Ovary (tissue), 9 donors: ENCODE data around the gene LUC7L3. TPM values are rescaled to one million over a fixed set of nuclear protein-coding genes. Genes with fewer than 3 reads are reported as not detected.

Experiments
- DNase-seq, 5 donors: peaks; one replicate each; pipeline ENCODE4 v3.0.0-alpha.2; 2019 to 2020
- H3K27ac ChIP-seq, 2 donors: fragments of 200-600 bp; one replicate each; pipeline versions ENCODE4 v1.5.1 to v1.8.0; 2019 to 2022
- H3K27me3 ChIP-seq: fragments of 200-600 bp; one replicate; pipeline ENCODE4 v1.8.0; 2022
- H3K36me3 ChIP-seq: fragments of 200-600 bp; sonication (generic); one replicate; pipeline ENCODE4 v1.5.1; 2019
- H3K4me1 ChIP-seq: one replicate; pipeline ENCODE4 v1.8.1; 2013; ENCODE audit warnings: mild to moderate bottlenecking, moderate library complexity; ENCODE audit not compliant: insufficient read depth
- H3K4me3 ChIP-seq: fragments of 200-600 bp; sonication (generic); one replicate; pipeline ENCODE4 v1.5.1; 2017
- H3K9me3 ChIP-seq, 2 donors: fragments of 200-600 bp in 1 of 2; sonication (generic) in 1 of 2; one replicate each; pipeline versions ENCODE4 v1.5.1 to v1.8.1; 2013 to 2019; ENCODE audit warnings: mild to moderate bottlenecking in 1 of 2, moderate library complexity in 1 of 2
- CTCF ChIP-seq, 3 donors: fragments of 450-650 bp in 2 of 3; fragments of 200-600 bp in 1 of 3; IDR thresholded peaks; one replicate each; pipeline versions ENCODE4 v1.5.1 to v1.8.0; 2016 to 2022; ENCODE audit warnings: antibody characterized with exemption in 3 of 3, mild to moderate bottlenecking in 1 of 3
- EP300 ChIP-seq: sonication (generic); formaldehyde crosslinking; IDR thresholded peaks from one replicate; pipeline ENCODE4 v1.6.1; 2017; ENCODE audit warnings: antibody characterized with exemption
- POLR2A ChIP-seq: fragments of 450-650 bp; IDR thresholded peaks from one replicate; pipeline ENCODE4 v1.6.1; 2017; ENCODE audit warnings: antibody characterized with exemption, mild to moderate bottlenecking, moderate library complexity
- WGBS, 3 donors: extraction: QIAGEN DNeasy Blood & Tissue Kit in 1 of 3; methylation state at CpG; one replicate each; pipeline versions ENCODE4 v1.1.5 to v1.1.7; 2013 to 2017; 5-methylcytosine and 5-hydroxymethylcytosine counted together
- intact Hi-C, 4 donors: fragments of 100-400 bp; cut with DNase I; formaldehyde crosslinking; loops; one replicate each; pipeline versions ENCODE4 v1.11.0 to v1.15.1; 2022 to 2023
- polyA plus RNA-seq, 2 donors: library from polyadenylated mRNA; stranded (reverse); fragments of 200-250 nt in 1 of 2; fragments of 350-450 nt in 1 of 2; fragmentation: Illumina TruSeq in 1 of 2; extraction: RNeasy Lipid Tissue Mini Kit (QIAGEN cat#74804) in 1 of 2; gene quantifications; one replicate each; pipeline ENCODE4 v1.2.3, GENCODE V29; 2013 to 2014
- total RNA-seq, 7 donors: library from RNA; depleted of rRNA in 2 of 7; stranded (reverse); fragments of >200 nt in 2 of 7; fragmentation: NEBNext Ultra II Directional in 3 of 7; extraction: Animal tissue kit (Norgen Biotek cat#: 25700) in 3 of 7; gene quantifications; one replicate each; pipeline versions ENCODE4 v1.1.0 to v1.2.4, GENCODE V29; 2016 to 2023
- donor health status: DM: no; HTN: no; CAD: no; lungs with moderate emphysema.
- donor health status: DM: no; HTN: no; CAD: no.
- donor health status: Bipolar disorder and iron deficiency.
- donor health status: DM: yes; HTN: yes; CAD: no.
- donor health status: DM: no; HTN: no; CAD: no.
- donor health status: DM: yes; HTN: yes; CAD: no.

Gene LUC7L3
- total and polyA plus RNA-seq, 9 donors, result 96.5 to 172 (median 139) TPM

- 76 to 85% (median 76%) methylated on average over 7 of the region's 7 CpGs for WGBS, 3 donors
- no peak overlapping the region for H3K27ac ChIP-seq
- H3K9me3 ChIP-seq, result no peaks in the 10 kb centered on the region
- no peak overlapping the region for H3K4me3 ChIP-seq
- no peaks in the 10 kb centered on the region for H3K36me3 ChIP-seq
- no peak for TF ChIP-seq EP300
- no peak for TF ChIP-seq CTCF (IDR thresholded peaks at IDR 0.05)
- TF ChIP-seq POLR2A, result no peak
- peak in 1 of 5 donors; percentile 10 for DNase-seq
- H3K4me1 ChIP-seq, result no peaks in the 10 kb centered on the region
- intact Hi-C loops, result no loop called here
- H3K27me3 ChIP-seq, result no peaks in the 10 kb centered on the region
These were observed 49.0 kb downstream of the LUC7L3 start for GRCh38 chr17:50768346-50768761.

- Histone ChIP-seq H3K4me1 (no peaks in the 10 kb centered on the region), H3K4me3 (no peak overlapping the region), H3K27me3 (no peaks in the 10 kb centered on the region), H3K9me3 (no peaks in the 10 kb centered on the region), H3K36me3 (no peaks in the 10 kb centered on the region), H3K27ac (no peak overlapping the region)
- intact Hi-C loops, result no loop called here
- TF ChIP-seq POLR2A, result no peak
- no peak for TF ChIP-seq CTCF (IDR thresholded peaks at IDR 0.05)
- no peak for TF ChIP-seq EP300
- WGBS, 3 donors, result 88 to 90% (median 88%) methylated on average over 8 of the region's 8 CpGs
- DNase-seq, result no peak
These were observed 50.5 kb downstream of the LUC7L3 start for GRCh38 chr17:50769884-50770283.

GRCh38 chr17:50770346-50770745 lies 50.9 kb downstream of the LUC7L3 start:
- Histone ChIP-seq H3K4me1 (no peaks in the 10 kb centered on the region), H3K27me3 (no peaks in the 10 kb centered on the region), H3K4me3 (no peak overlapping the region), H3K36me3 (no peaks in the 10 kb centered on the region), H3K9me3 (no peaks in the 10 kb centered on the region), H3K27ac (no peak overlapping the region)
- DNase-seq, result no peak
- TF ChIP-seq POLR2A, result no peak
- no peak for TF ChIP-seq CTCF (IDR thresholded peaks at IDR 0.05)
- TF ChIP-seq EP300, result no peak
- intact Hi-C loops, result no loop called here
- 88 to 95% (median 95%) methylated on average over 2 of the region's 2 CpGs for WGBS, 3 donors

- DNase-seq, result peak in 1 of 5 donors; percentile 1
- intact Hi-C loops, result no loop called here
- H3K27ac ChIP-seq, result no peak overlapping the region
- no peak for TF ChIP-seq POLR2A
- TF ChIP-seq CTCF (IDR thresholded peaks at IDR 0.05), result no peak
- TF ChIP-seq EP300, result no peak
- no peaks in the 10 kb centered on the region for H3K4me1 ChIP-seq
- 71 to 76% (median 72%) methylated on average over 15 of the region's 15 CpGs for WGBS, 3 donors
- no peaks in the 10 kb centered on the region for H3K36me3 ChIP-seq
- no peaks in the 10 kb centered on the region for H3K9me3 ChIP-seq
- no peaks in the 10 kb centered on the region for H3K27me3 ChIP-seq
- H3K4me3 ChIP-seq, result no peak overlapping the region
These were observed 52.8 kb downstream of the LUC7L3 start for GRCh38 chr17:50771991-50772785.
